HG03442 (cell line): Measurements from ENCODE around the gene SSTR4.
"Not testable (repeated sequence)": the region's sequence is repeated elsewhere in the genome, so short reads cannot be mapped to it uniquely, and the experiment has no call there.

Experiments used
- ATAC-seq: cut with Tn5 transposase; IDR thresholded peaks from one replicate; pipeline ENCODE4 v1.9.1; 2021; ENCODE audit warnings: mild to moderate bottlenecking, moderate library complexity; ENCODE audit not compliant: unreplicated experiment

Gene SSTR4

GRCh38 chr20:23034721-23035671 is at the start of gene SSTR4:
TSS of gene SSTR4 (plus strand) at chr20:23035312. CDS start at chr20:23035484, 172 bp downstream.
- ATAC-seq, result no peak

GRCh38 chr20:22986601-22987000 is 48.5 kb upstream of the SSTR4 start:
- ATAC-seq, result no peak

GRCh38 chr20:22991424-22991823 is 43.7 kb upstream of the SSTR4 start:
- not testable (repeated sequence) for ATAC-seq

- no peak for ATAC-seq
These were observed 41.3 kb upstream of the SSTR4 start for GRCh38 chr20:22993823-22994222.

- ATAC-seq, result no peak
These were observed 39.2 kb upstream of the SSTR4 start for GRCh38 chr20:22995923-22996322.

GRCh38 chr20:22998476-22998875 is 36.6 kb upstream of the SSTR4 start:
- no peak for ATAC-seq

- ATAC-seq, result no peak
These were observed 35.4 kb upstream of the SSTR4 start for GRCh38 chr20:22999756-23000155.

- no peak for ATAC-seq
These were observed 34.7 kb upstream of the SSTR4 start for GRCh38 chr20:23000232-23000947.

- ATAC-seq, result no peak
These were observed 32.8 kb upstream of the SSTR4 start for GRCh38 chr20:23002276-23002675.

- no peak for ATAC-seq
These were observed 32.0 kb upstream of the SSTR4 start for GRCh38 chr20:23003077-23003635.

- ATAC-seq, result no peak
These were observed 31.1 kb upstream of the SSTR4 start for GRCh38 chr20:23003881-23004460.

- ATAC-seq, result no peak
These were observed 29.3 kb upstream of the SSTR4 start for GRCh38 chr20:23005776-23006175.

- ATAC-seq, result no peak
These were observed 27.6 kb upstream of the SSTR4 start for GRCh38 chr20:23007462-23007861.

- ATAC-seq, result no peak
These were observed 27.0 kb upstream of the SSTR4 start for GRCh38 chr20:23007886-23008655.

- no peak for ATAC-seq
These were observed 26.4 kb upstream of the SSTR4 start for GRCh38 chr20:23008667-23009066.

- ATAC-seq, result no peak
These were observed 25.5 kb upstream of the SSTR4 start for GRCh38 chr20:23009636-23010035.

- ATAC-seq, result no peak
These were observed 25.0 kb upstream of the SSTR4 start for GRCh38 chr20:23010096-23010495.

- ATAC-seq, result no peak
These were observed 23.9 kb upstream of the SSTR4 start for GRCh38 chr20:23011008-23011721.

- ATAC-seq, result no peak
These were observed 21.7 kb upstream of the SSTR4 start for GRCh38 chr20:23013429-23013828.

- no peak for ATAC-seq
These were observed 17.6 kb upstream of the SSTR4 start for GRCh38 chr20:23017516-23017915.
